ENCODE data around the gene AUTS2.

- no peak for TF ChIP-seq CTCF (IDR thresholded peaks at IDR 0.05; ENCODE audit: control extremely low read depth in 1 of 3, insufficient read depth in 1 of 3, low read depth in 1 of 3, low read length in 3 of 3)
- no peak for TF ChIP-seq POLR2A (IDR thresholded peaks at IDR 0.05; ENCODE audit: control extremely low read depth in 1 of 2, low read depth in 2 of 2, low read length in 2 of 2)
- no peak for TF ChIP-seq CHD2 (IDR thresholded peaks at IDR 0.05; ENCODE audit: low read length)
- TF ChIP-seq KDM1A (IDR thresholded peaks at IDR 0.05; ENCODE audit: borderline replicate concordance, low read length) = no peak
- TF ChIP-seq GABPA (IDR thresholded peaks at IDR 0.05; ENCODE audit: borderline replicate concordance, insufficient read depth, low read length) = no peak
- TF ChIP-seq JUND (IDR thresholded peaks at IDR 0.05; ENCODE audit: low read length) = no peak
Observed at GRCh38 chr7:70542750-70543376, 944.6 kb downstream of the AUTS2 start.
